GM18505 (cell line): ENCODE results near the gene ALPK1.

Experiments
- ATAC-seq: cut with Tn5 transposase; IDR thresholded peaks from one replicate; pipeline ENCODE4 v1.9.1; 2021; ENCODE audit not compliant: unreplicated experiment
- POLR2A ChIP-seq: IDR thresholded peaks from 4 replicates; pipeline ENCODE4 v1.6.1; 2011; ENCODE audit warnings: borderline replicate concordance; ENCODE audit not compliant: insufficient read depth, insufficient read length; ENCODE audit errors: extremely low read depth

Gene ALPK1

GRCh38 chr4:112296949-112297880 lies at the start of gene ALPK1:
Gene ALPK1, plus strand, starts transcription at chr4:112297369.
- ATAC-seq, result peak; percentile 83
- TF ChIP-seq POLR2A, result peak; percentile 33

- no peak for ATAC-seq
- TF ChIP-seq POLR2A, result no peak
Measured at GRCh38 chr4:112251019-112251643, 46.0 kb upstream of the ALPK1 start.

- no peak for TF ChIP-seq POLR2A
- ATAC-seq, result no peak
Measured at GRCh38 chr4:112252234-112252633, 44.9 kb upstream of the ALPK1 start.

GRCh38 chr4:112253382-112254000 lies 43.7 kb upstream of the ALPK1 start:
- ATAC-seq, result peak; percentile 74
- no peak for TF ChIP-seq POLR2A

- ATAC-seq, result no peak
- TF ChIP-seq POLR2A, result no peak
Measured at GRCh38 chr4:112257098-112257497, 40.1 kb upstream of the ALPK1 start.

- ATAC-seq, result no peak
- TF ChIP-seq POLR2A, result no peak
Measured at GRCh38 chr4:112266823-112267222, 30.3 kb upstream of the ALPK1 start.

- no peak for TF ChIP-seq POLR2A
- ATAC-seq, result no peak
Measured at GRCh38 chr4:112270051-112270450, 27.1 kb upstream of the ALPK1 start.

GRCh38 chr4:112270640-112271421 lies 26.3 kb upstream of the ALPK1 start:
- peak; percentile 46 for TF ChIP-seq POLR2A
- ATAC-seq, result no peak

- TF ChIP-seq POLR2A, result no peak
- ATAC-seq, result no peak
Measured at GRCh38 chr4:112272292-112272691, 24.9 kb upstream of the ALPK1 start.

- TF ChIP-seq POLR2A, result no peak
- no peak for ATAC-seq
Measured at GRCh38 chr4:112274959-112275358, 22.2 kb upstream of the ALPK1 start.

- no peak for TF ChIP-seq POLR2A
- no peak for ATAC-seq
Measured at GRCh38 chr4:112276113-112276512, 21.1 kb upstream of the ALPK1 start.

- no peak for TF ChIP-seq POLR2A
- no peak for ATAC-seq
Measured at GRCh38 chr4:112277220-112277619, 19.9 kb upstream of the ALPK1 start.
